Trophoblast cell (in vitro differentiated cells and primary cell): ENCODE data around the gene KLRC4.
"Not testable (repeated sequence)": the region's sequence is repeated elsewhere in the genome, so short reads cannot be mapped to it uniquely, and the experiment has no call there.

Experiments used
- DNase-seq, 2 donors: peaks; one replicate each; pipeline ENCODE4 v3.0.0-alpha.2; 2016
- H2AFZ ChIP-seq: 2 replicates; pipeline ENCODE4 v1.6.1; 2013; ENCODE audit warnings: low read length, moderate library complexity, mild to moderate bottlenecking; ENCODE audit not compliant: insufficient read depth, poor library complexity
- H2AK5ac ChIP-seq: 2 replicates; pipeline ENCODE4 v1.6.1; 2013; ENCODE audit warnings: mild to moderate bottlenecking, low read length
- H2BK120ac ChIP-seq: 2 replicates; pipeline ENCODE4 v1.6.1; 2013; ENCODE audit warnings: low read length, mild to moderate bottlenecking, moderate library complexity; ENCODE audit not compliant: insufficient read depth, poor library complexity
- H2BK12ac ChIP-seq: 2 replicates; pipeline ENCODE4 v1.6.1; 2013; ENCODE audit warnings: mild to moderate bottlenecking, low read length, moderate library complexity
- H2BK5ac ChIP-seq: 2 replicates; pipeline ENCODE4 v1.6.1; 2013; ENCODE audit warnings: low read length, low read depth, moderate library complexity, mild to moderate bottlenecking; ENCODE audit not compliant: poor library complexity
- H3K14ac ChIP-seq: 2 replicates; pipeline ENCODE4 v1.6.1; 2013; ENCODE audit warnings: mild to moderate bottlenecking, low read length
- H3K18ac ChIP-seq: 2 replicates; pipeline ENCODE4 v1.6.1; 2013; ENCODE audit warnings: mild to moderate bottlenecking, low read length
- H3K23ac ChIP-seq: 2 replicates; pipeline ENCODE4 v1.6.1; 2013; ENCODE audit warnings: low read length
- H3K27ac ChIP-seq: 2 replicates; pipeline ENCODE4 v1.5.1; 2013; ENCODE audit warnings: low read depth, mild to moderate bottlenecking, inconsistent platforms, low read length, moderate library complexity
- H3K27me3 ChIP-seq: 2 replicates; pipeline ENCODE4 v1.6.1; 2013; ENCODE audit warnings: inconsistent platforms, mild to moderate bottlenecking, low read length, moderate library complexity; ENCODE audit not compliant: insufficient read depth
- H3K36me3 ChIP-seq, 2 experiments: 1 replicate in 1 of 2; 2 replicates in 1 of 2; pipeline ENCODE4 v1.6.1; 2013; ENCODE audit warnings: low read length in 2 of 2, mild to moderate bottlenecking in 2 of 2, moderate library complexity in 1 of 2; ENCODE audit not compliant: insufficient read depth in 2 of 2, control insufficient read depth in 1 of 2
- H3K4ac ChIP-seq: 2 replicates; pipeline ENCODE4 v1.6.1; 2013; ENCODE audit warnings: low read depth, mild to moderate bottlenecking, low read length, moderate library complexity
- H3K4me1 ChIP-seq, 2 experiments: 1 replicate in 1 of 2; 2 replicates in 1 of 2; pipeline ENCODE4 v1.6.1; 2013; ENCODE audit warnings: low read length in 2 of 2, mild to moderate bottlenecking in 2 of 2, moderate library complexity in 1 of 2; ENCODE audit not compliant: insufficient read depth in 2 of 2, control insufficient read depth in 1 of 2
- H3K4me2 ChIP-seq: 2 replicates; pipeline ENCODE4 v1.6.1; 2013; ENCODE audit warnings: inconsistent platforms, mild to moderate bottlenecking, low read length, moderate library complexity
- H3K4me3 ChIP-seq: 2 replicates; pipeline ENCODE4 v1.5.1; 2013; ENCODE audit warnings: mild to moderate bottlenecking, low read depth, low read length, inconsistent platforms
- H3K79me1 ChIP-seq: one replicate; pipeline ENCODE4 v1.6.1; 2013; ENCODE audit warnings: low read length
- H3K79me2 ChIP-seq: 2 replicates; pipeline ENCODE4 v1.6.1; 2013; ENCODE audit warnings: low read length, mild to moderate bottlenecking; ENCODE audit not compliant: control insufficient read depth, insufficient read depth, poor library complexity
- H3K9ac ChIP-seq: 2 replicates; pipeline ENCODE4 v1.6.1; 2013; ENCODE audit warnings: mild to moderate bottlenecking, low read length
- H3K9me3 ChIP-seq: 2 replicates; pipeline ENCODE4 v1.6.1; 2013; ENCODE audit warnings: low read depth, mild to moderate bottlenecking, control low read depth, inconsistent platforms, low read length; ENCODE audit not compliant: insufficient read depth
- H4K12ac ChIP-seq: 2 replicates; pipeline ENCODE4 v1.6.1; 2013; ENCODE audit warnings: low read depth, mild to moderate bottlenecking, low read length, moderate library complexity
- H4K8ac ChIP-seq: 2 replicates; pipeline ENCODE4 v1.6.1; 2013; ENCODE audit warnings: low read depth, mild to moderate bottlenecking, low read length, moderate library complexity
- H4K91ac ChIP-seq: one replicate; pipeline ENCODE4 v1.6.1; 2013; ENCODE audit warnings: low read depth, mild to moderate bottlenecking, low read length, moderate library complexity
- WGBS: extraction: QIAGEN DNeasy Blood & Tissue Kit; methylation state at CpG from one replicate; pipeline ENCODE4 v1.1.7; 2013; ENCODE audit warnings: missing lambda C conversion rate; ENCODE audit not compliant: insufficient read length, insufficient coverage; ENCODE audit errors: extremely low coverage; 5-methylcytosine and 5-hydroxymethylcytosine counted together

The KLRC4 gene

GRCh38 chr12:10371893-10372535 is 37.5 kb downstream of the KLRC4 start:
- not testable (repeated sequence) for DNase-seq, H3K4me2 ChIP-seq, H3K18ac ChIP-seq, H3K27me3 ChIP-seq, H3K23ac ChIP-seq, H2BK5ac ChIP-seq, H3K4me3 ChIP-seq, H2AFZ ChIP-seq, H2AK5ac ChIP-seq, H4K8ac ChIP-seq, H3K9ac ChIP-seq, H3K27ac ChIP-seq, H2BK12ac ChIP-seq, H3K9me3 ChIP-seq, H2BK120ac ChIP-seq, H3K79me2 ChIP-seq, H3K4me1 ChIP-seq, H4K12ac ChIP-seq, H4K91ac ChIP-seq, H3K4ac ChIP-seq, H3K79me1 ChIP-seq, H3K14ac ChIP-seq, H3K36me3 ChIP-seq
- WGBS: no CpG with 5 or more reads among the region's 6 CpGs

- H2BK5ac ChIP-seq: no peak overlapping the region
- no peak overlapping the region for H3K9ac ChIP-seq
- no peak overlapping the region for H4K8ac ChIP-seq
- H4K91ac ChIP-seq: no peak overlapping the region
- H2AFZ ChIP-seq: no peak overlapping the region
- no CpG with 5 or more reads among the region's 8 CpGs for WGBS
- H3K79me1 ChIP-seq: peaks cover 7% of the 10 kb centered on the region
- no peak overlapping the region for H3K4ac ChIP-seq
- H3K27ac ChIP-seq: no peak overlapping the region
- no peak overlapping the region for H3K14ac ChIP-seq
- H3K9me3 ChIP-seq: no peaks in the 10 kb centered on the region
- H4K12ac ChIP-seq: no peak overlapping the region
- no peaks in the 10 kb centered on the region for H3K36me3 ChIP-seq
- H3K23ac ChIP-seq: no peak overlapping the region
- H3K4me3 ChIP-seq: no peak overlapping the region
- DNase-seq: no peak
- no peak overlapping the region for H2AK5ac ChIP-seq
- peaks cover 9 to 12% of the 10 kb centered on the region in 2 experiments for H3K4me1 ChIP-seq
- H2BK120ac ChIP-seq: peak overlapping the region; percentile 41
- H3K18ac ChIP-seq: no peak overlapping the region
- no peaks in the 10 kb centered on the region for H3K79me2 ChIP-seq
- no peak overlapping the region for H3K4me2 ChIP-seq
- H2BK12ac ChIP-seq: no peak overlapping the region
- H3K27me3 ChIP-seq: no peaks in the 10 kb centered on the region
These were observed 39.8 kb downstream of the KLRC4 start for GRCh38 chr12:10369557-10370415.

- no peak overlapping the region for H3K18ac ChIP-seq
- peaks cover 19 to 22% of the 10 kb centered on the region in 2 experiments for H3K4me1 ChIP-seq
- H4K91ac ChIP-seq: no peak overlapping the region
- peaks cover 4% of the 10 kb centered on the region for H3K79me2 ChIP-seq
- H2BK12ac ChIP-seq: no peak overlapping the region
- H3K27ac ChIP-seq: no peak overlapping the region
- H3K4me2 ChIP-seq: no peak overlapping the region
- no peak overlapping the region for H3K23ac ChIP-seq
- H3K4ac ChIP-seq: no peak overlapping the region
- no peak overlapping the region for H4K8ac ChIP-seq
- no peaks in the 10 kb centered on the region for H3K9me3 ChIP-seq
- DNase-seq: no peak
- H3K27me3 ChIP-seq: no peaks in the 10 kb centered on the region
- no peak overlapping the region for H3K14ac ChIP-seq
- H4K12ac ChIP-seq: no peak overlapping the region
- no peak overlapping the region for H2BK5ac ChIP-seq
- peaks cover 19% of the 10 kb centered on the region for H3K79me1 ChIP-seq
- 100% methylated on average over 1 of the region's 10 CpGs for WGBS
- H2AK5ac ChIP-seq: no peak overlapping the region
- H3K36me3 ChIP-seq: no peaks in the 10 kb centered on the region
- no peak overlapping the region for H2AFZ ChIP-seq
- H3K9ac ChIP-seq: no peak overlapping the region
- H3K4me3 ChIP-seq: no peak overlapping the region
- H2BK120ac ChIP-seq: no peak overlapping the region
These were observed 41.1 kb downstream of the KLRC4 start for GRCh38 chr12:10368206-10369171.

- not testable (repeated sequence) for DNase-seq, H3K14ac ChIP-seq, H3K23ac ChIP-seq, H2BK12ac ChIP-seq, H3K27me3 ChIP-seq, H3K18ac ChIP-seq, H4K91ac ChIP-seq, H2BK120ac ChIP-seq, H3K4ac ChIP-seq, H3K27ac ChIP-seq, H3K79me2 ChIP-seq, H3K4me2 ChIP-seq, H3K4me3 ChIP-seq, H2BK5ac ChIP-seq, H3K9ac ChIP-seq, H3K36me3 ChIP-seq, H4K8ac ChIP-seq, H2AFZ ChIP-seq, H3K9me3 ChIP-seq, H2AK5ac ChIP-seq, H4K12ac ChIP-seq
- WGBS: no CpG with 5 or more reads among the region's 4 CpGs
- Histone ChIP-seq H3K4me1 (peaks cover 19 to 25% of the 10 kb centered on the region in 2 experiments), H3K79me1 (peaks cover 21% of the 10 kb centered on the region)
These were observed 41.8 kb downstream of the KLRC4 start for GRCh38 chr12:10367714-10368113.
